H4 (cell line): Measurements from ENCODE around the gene EBF3. TPM values are rescaled to one million over a fixed set of nuclear protein-coding genes. Genes with fewer than 3 reads are reported as not detected.

Experiments
- DNase-seq: peaks from one replicate; pipeline ENCODE4 v3.0.0-alpha.2; 2015; ENCODE audit warnings: low spot score
- total RNA-seq: library from RNA; depleted of rRNA; stranded (reverse); fragments of >200 nt; shearing (Covaris generic); gene quantifications from 2 replicates; pipeline ENCODE4 v1.2.3, GENCODE V29; 2014

EBF3 gene
- total RNA-seq, 1 experiment from 2014 or later = 0.33 TPM

- DNase-seq = peak; percentile 20
Observed at GRCh38 chr10:129971381-129972144, 7.5 kb upstream of the EBF3 start.

- no peak for DNase-seq
Observed at GRCh38 chr10:129970465-129971364, 6.6 kb upstream of the EBF3 start.

- no peak for DNase-seq
Observed at GRCh38 chr10:129969911-129970464, 5.9 kb upstream of the EBF3 start.

DNA sequence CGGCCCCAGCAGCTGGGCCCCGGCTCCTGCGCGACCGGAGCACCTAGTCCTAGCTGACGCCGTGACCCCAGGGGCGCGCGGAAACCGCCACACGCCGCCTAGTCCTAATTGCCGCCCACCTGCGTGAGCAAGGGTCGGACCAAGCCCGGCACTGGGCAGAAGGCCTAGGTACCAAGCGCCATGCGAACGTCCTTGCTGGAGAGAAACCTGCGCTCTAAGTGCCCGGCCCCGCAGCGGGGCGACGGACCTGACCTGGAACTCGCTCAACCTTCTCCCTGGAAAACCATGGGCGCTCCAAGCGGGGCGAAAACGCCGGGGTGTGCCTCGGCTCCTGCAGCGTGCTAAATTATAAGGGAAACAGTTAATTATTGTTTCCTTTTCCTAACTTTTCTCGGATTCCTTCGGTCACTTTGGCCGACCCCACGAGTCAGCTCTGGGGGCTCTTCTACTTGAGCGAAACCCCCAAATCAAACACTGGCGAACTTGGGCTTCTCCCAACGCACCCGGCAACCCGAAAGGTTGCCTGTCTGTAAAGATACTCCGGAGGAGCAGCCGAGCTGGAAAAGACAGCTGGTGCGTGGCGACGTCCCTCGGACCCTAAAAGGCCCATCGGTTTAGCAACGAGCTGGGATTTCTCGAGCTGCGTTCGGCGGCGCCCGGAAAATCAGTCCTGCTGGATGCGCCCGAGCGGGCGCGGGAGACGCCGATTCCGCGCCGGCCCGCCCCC lies 5.3 kb upstream of the EBF3 start:
- DNase-seq = no peak

- DNase-seq = peak; percentile 33
Observed at GRCh38 chr10:129968853-129969183, 4.7 kb upstream of the EBF3 start.

GRCh38 chr10:129968020-129968852 lies 4.2 kb upstream of the EBF3 start:
- no peak for DNase-seq

- no peak for DNase-seq
Observed at GRCh38 chr10:129967579-129968019, 3.5 kb upstream of the EBF3 start.

- DNase-seq = no peak
Observed at GRCh38 chr10:129966889-129967578, 3.0 kb upstream of the EBF3 start.

DNA sequence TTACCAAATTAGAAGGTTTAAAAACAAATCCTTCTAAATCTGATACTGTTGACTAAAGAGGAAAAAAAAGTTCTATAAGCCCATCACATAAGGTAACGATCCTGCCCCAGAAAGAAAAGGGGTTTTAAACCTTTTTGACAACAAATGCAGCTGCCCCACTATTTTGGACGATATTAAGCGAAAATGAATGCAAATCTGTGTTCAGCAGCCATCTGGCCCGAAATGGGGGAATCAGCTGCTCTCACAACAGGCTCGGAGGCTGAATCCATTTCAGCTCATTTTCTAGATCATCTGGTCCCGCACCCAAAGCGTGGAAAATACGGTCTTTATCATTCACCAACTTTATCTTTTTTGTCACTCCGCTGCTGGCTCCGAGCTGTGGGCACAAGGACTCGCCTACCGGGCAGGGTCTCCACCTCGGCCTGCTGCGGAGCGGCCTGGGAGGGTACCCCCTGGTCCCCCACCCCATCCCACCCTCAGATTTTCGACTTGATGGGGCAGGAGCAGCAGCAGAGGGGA lies 2.4 kb upstream of the EBF3 start:
- no peak for DNase-seq

DNA sequence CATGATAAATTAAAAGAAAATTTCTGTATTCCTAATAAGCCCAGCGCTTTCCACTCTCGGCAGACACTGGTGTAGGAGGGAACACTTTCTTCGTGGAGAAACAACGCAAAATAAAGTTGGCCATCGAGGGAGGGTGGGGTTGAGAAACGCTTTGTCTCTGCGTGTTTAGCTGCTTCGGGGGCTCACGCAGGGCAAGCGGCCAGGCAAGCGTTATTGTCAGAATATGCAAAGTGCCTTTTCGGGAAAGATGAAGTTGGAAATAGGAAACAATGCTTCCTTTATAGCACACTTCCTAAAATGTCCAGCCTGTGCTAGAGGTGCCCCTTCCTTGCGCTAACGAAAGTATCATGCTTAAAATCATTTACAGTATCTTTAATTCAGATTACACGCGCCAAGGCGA lies 1.9 kb upstream of the EBF3 start:
- DNase-seq = no peak

GRCh38 chr10:129965425-129965808 lies 1.3 kb upstream of the EBF3 start:
- no peak for DNase-seq

GRCh38 chr10:129964611-129965424 lies 744 bp upstream of the EBF3 start:
- no peak for DNase-seq

DNA sequence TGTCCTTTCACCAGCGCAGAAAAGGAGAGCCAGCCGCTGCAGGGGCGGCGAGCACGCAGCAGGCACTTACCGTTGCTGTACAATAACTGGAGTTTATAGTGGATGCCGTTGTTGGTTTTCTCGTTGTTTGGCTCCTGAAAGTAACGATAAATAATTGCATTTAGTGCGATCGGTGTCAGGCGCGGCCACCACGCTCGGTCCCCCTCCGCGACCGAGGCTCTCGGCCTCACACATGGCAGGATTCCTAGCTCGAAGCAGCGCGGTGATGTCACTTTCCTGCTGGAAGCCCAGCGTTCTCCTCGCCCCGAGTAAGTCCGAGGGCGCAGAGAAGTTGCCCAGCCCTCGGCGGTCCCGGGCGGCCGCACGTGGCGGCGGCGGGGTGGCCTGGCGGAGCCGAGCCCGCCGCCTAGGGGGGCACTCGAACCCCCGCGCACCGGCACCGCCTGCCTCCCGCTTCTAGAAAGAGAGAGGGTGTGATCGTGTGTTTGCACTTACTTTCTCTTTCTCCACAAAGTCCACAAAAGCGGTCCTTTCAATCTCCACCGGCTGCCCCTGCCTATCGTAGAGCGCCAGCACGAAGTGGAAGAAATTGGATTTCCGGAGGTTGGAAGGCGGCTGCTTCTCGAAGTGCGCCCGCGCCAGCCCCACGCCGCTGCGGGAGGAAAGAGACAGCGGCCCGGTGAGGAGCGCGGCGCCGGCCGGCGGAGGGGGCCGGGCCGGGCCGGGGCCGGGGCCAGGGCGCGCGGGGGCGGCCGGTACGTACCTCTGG lies 1.0 kb downstream of the EBF3 start:
- DNase-seq = no peak

GRCh38 chr10:129962031-129962871 lies 1.8 kb downstream of the EBF3 start:
- no peak for DNase-seq

GRCh38 chr10:129961157-129961701 lies 2.8 kb downstream of the EBF3 start:
- no peak for DNase-seq

- DNase-seq = no peak
Observed at GRCh38 chr10:129960481-129961156, 3.5 kb downstream of the EBF3 start.
